Measurements from ENCODE around the gene TCF7L1.
"Not testable (repeated sequence)": the region's sequence is repeated elsewhere in the genome, so short reads cannot be mapped to it uniquely, and the experiment has no call there.

The TCF7L1 gene

DNA sequence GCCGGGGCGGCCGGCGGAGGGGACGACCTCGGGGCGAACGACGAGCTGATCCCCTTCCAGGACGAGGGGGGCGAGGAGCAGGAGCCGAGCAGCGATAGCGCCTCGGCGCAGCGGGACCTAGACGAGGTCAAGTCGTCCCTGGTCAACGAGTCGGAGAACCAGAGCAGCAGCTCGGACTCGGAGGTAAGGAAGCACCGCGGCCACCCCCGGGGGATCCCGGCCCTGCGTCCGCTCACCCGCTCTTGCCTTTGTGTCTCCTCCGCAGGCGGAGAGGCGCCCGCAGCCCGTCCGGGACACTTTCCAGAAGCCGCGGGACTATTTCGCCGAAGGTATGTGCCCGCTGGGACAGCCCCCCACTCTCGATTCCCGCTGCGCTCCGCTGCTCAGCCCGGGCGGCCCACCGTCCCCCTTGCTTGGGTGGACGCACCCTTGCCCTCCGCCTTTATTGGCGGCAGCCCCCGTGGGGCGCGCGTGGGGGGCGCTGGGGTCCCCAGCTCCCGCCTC, 611 bp downstream of the TCF7L1 start:
- DNase-seq: no peak

DNA sequence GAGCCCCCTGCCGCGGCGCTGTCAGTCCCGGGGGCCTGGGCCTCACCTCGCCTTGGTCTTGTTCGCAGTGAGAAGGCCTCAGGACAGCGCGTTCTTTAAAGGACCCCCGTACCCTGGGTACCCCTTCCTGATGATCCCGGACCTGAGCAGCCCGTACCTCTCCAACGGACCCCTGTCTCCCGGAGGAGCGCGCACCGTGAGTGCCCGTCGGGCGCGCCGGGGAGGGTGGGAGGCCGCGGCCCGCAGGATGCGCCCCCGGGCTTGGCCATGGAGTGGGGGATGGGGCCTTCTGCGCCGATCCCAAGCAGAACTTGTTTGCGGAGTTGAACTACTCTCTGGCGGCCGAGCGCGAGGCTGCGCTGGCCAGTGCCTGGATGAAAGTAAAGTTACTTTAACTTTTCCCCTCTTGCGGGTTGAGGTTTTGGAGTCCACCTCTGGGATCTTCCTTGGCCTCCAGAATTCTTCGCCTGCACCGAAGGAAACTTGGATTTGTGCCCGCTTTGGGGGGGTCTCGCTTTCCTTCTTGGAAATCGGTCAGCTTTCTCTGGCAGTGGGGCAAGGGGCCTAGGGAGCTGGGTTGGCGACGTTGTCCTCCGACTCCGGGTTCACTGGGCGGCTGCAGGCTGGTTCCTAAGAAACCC, 1.2 kb downstream of the TCF7L1 start:
- DNase-seq: no peak

DNA sequence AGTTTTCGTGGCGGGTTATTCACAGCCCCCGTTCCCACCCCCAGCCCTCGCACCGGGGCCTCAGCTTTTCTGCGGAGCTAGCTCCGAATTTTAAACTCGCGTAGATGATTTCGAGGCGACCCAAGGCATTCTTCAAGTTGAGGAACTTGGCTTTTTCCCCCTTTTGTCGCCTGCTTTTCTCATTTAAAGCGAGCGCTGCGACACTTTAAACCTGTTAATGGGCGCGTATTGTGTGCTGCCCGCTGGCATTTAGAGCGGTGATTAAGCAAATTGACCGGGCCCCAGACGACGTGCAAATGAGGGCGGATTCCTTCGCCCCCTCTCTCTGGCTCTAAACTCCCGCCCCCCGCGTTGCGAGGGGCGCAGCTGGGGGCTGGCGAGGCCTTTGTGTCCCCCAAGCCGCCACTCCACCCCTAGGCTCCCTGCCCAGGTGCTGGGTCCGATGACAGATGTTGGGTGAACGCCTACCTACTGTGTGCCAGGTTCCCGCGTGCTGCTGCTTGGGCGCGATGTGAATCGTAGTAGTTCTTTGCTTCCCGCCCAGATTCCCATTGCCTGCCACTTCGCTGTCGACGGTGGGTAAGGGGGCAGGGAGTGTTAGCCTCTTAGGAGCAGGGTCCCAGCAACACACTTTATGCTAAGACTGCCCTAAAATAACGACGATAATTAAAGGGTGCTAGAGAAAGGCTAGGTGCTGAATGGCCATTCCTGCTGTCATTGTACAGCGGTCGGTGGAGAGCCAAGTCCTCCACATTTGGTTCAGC, 1.9 kb downstream of the TCF7L1 start:
- no peak for DNase-seq

DNA sequence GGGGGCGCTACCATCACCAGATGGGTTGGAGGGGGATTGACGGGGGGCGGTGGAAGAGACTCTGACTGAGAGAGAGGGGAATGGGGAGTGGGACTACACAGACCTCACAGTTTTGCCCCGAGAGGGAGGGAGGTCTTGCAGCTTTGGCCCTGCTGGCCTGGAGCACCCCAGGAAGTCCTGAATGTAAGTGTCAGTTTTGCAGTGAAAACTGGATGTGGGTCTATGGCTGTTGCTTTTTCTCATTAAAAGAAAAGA, 2.4 kb downstream of the TCF7L1 start:
- DNase-seq: no peak

DNA sequence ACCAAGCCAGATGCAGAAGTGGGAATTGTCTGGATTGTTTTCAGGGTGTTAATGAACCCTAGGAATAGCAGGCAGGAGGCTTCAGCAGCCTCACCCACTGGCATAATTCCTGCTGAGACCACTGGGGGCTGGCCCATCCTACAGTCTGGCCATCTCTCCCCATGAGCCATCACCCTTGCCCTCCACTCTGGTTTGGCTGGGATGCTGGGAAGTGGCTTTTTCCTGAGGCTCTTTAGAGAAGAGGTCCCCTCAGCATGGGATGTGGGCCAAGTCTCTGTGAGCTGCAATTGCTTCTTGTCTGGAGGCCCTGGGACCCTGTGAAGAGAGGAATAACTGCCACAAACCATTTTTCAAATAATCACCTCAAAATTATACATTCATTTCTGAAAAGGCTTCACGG, 4.0 kb downstream of the TCF7L1 start:
- no peak for DNase-seq

DNA sequence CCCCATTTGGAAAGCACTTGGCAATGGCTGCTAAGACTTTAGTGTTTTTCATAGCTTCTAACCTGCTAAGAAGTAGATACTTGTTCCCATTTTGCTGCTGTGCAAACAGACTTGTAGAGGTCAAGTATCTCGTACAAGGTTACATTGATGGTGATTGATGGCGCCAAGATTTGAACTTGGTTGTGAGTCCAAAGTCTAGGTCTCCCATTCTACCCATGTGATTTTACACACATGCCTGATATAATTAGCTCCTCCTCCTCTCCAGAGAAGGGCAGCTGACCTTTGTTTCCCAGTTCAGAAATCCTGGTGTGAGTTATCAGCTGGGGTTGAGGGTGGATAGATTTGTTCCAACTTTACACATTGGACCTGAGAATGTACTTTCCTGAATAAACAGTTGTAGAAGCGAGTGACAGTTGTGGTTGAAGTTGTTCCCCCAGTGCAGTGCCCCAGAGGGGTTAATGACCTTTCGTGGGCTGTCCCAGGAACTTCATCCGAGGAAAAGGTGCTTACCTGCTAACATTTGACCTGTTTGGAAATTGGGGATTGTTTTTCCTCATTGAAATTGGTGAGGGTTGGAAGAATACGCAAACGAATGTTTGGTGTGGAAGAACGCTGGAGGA, 10.4 kb downstream of the TCF7L1 start:
- DNase-seq: no peak

DNA sequence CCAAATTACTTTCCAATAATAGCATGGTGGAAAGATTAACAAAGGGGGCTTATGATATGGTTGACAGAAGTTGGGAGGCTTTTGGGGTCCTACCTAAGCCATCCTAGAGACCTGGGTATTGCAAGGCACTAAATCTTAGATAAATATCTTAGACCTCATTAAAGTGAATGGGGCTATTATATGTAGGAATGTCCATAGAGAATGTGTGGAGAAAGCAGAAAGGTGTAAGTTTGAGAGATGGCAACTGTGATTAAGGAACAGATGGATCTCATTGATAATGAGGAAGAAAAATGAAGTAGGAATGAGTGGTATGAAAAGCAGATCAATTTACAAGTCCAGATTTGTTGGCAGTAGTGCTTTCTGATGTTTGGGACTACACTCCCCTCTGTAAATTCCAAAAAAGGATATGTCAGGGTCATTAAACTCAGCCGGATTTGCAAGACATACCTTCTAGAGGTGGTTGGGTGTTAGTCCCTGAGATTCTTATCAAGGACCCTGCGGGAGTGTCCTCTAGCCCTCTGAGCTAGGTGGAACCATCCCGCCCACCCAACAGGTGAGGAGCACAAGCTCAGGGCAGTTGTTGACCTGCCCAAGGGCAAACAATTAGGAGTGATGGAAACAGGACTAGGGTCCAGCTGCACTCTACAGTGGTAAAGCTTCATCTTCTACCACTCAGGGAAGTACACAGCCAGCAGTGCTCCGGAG, 12.1 kb downstream of the TCF7L1 start:
- DNase-seq: no peak

DNA sequence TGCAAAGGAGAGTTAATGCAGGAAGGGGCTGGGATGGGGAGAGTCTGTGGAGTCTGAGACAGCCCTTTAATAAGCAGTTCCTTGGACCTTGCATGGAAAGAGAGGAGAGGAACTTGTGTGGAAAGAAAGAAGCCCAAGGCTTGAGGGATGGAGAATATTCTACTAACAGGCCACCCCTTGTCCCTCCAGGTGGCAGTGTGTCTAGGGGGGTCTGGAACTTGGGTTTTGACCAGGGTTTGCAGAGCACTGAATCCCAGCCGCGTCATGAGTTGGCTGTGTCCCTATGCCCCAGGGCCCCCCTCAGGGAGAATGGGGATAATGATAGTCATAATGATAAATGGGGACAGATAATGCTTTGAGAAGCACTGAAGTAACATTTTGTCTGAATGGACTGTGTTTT, 15.0 kb downstream of the TCF7L1 start:
- DNase-seq: no peak

DNA sequence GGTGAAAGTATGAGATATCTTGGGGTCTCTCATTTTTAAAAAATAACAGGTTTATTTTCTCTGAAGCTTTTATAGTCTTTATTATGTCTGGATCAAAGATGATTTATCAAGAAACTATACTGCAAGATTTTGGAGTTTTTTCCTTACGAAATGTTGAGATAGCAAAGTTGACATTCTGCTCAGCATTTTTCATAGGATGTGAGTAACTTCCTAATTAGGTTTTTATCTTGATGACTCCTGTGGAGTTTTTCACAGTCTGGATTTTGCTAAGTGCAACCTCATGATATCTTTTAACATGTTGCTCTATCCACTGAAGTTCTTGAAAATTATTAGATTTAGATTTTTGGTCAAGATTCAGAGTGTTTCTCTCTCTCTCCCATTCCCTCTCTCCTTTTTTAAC, 17.8 kb downstream of the TCF7L1 start:
- no peak for DNase-seq

DNA sequence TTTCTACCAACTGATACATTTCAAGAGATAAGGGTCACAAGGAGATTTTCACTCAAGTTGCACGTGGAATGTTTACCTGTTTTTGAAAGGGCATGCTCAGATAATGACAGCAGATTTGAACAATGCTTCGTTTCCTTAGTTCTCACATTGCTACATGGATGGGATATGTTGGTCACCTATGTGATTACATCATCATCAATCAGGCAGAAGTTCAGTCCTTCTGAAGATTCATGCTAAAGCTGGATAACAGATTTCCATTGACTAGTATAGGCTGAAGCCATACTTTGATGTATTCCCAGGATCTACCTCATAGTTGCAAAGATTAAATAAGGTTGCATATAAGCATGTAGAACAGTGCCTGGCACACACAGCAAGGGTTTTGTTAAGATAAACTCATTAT, 19.7 kb downstream of the TCF7L1 start:
- no peak for DNase-seq

DNA sequence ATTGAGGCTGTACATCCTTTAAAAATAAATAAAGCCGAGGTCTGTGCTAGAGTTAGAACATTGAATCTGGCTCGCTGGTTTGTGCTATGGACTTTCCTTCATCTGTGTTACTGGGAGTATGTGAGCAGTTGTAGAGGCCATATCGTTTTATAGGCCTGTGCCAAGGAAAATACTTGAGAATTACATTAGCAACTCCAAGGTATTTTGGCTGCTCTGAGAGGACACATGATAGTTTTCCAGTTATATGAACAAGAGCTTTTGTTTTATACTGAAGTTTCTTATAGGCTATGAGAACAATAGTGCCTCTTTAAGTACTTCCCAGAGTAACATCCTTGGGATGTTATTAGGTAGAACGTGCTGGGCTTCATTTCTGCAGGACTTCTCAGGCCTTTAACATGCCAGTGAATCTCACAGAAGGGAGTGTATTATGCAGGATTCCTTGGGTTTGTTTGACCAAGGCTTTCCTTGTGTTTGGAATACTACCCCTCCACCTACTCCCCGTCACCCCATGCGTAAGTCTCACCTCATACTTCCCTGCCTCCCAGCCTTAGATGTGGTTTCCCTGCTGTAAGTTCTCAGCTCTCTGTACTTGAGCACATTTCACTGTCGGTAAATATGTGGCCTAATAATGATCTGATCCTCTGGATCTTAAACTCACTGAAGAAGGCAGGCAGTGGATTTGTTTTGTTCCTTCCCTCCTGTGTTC, 21.0 kb downstream of the TCF7L1 start:
- no peak for DNase-seq

DNA sequence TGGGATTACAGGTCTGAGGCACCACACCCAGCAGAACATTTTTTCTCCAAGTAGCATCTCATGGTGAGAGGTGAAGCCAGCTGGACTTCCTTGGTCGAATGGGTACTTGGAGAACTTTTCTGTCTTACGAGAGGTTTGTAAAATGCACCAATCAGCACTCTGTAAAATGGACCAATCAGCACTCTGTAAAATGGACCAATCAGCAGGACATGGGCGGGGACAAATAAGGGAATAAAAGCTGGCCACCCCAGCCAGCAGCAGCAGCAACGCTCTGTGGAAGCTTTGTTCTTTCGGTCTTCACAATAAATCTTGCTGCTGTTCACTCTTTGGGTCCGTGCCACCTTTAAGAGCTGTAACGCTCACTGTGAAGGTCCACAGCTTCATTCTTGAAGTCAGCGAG, 21.9 kb downstream of the TCF7L1 start:
- DNase-seq: not testable (repeated sequence)

DNA sequence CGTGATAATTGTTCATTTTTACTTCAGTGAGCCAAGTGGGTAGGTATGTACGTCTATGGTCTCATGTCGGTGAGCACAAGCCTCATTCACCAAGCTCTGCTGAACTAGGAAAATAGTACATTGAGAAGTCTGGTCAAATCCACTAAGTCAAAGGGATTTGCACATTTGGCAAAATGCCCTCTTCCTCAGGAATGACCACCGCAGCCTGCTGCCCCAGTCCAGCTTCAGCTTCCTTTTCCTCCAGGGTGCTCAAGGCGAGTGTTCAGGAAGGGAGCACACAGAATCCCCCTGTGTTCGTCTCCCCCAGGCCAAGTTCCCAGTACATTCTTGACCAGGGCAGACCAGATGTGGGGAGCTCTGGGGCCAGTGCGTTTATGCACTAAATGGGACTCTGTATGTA, 23.0 kb downstream of the TCF7L1 start:
- no peak for DNase-seq

DNA sequence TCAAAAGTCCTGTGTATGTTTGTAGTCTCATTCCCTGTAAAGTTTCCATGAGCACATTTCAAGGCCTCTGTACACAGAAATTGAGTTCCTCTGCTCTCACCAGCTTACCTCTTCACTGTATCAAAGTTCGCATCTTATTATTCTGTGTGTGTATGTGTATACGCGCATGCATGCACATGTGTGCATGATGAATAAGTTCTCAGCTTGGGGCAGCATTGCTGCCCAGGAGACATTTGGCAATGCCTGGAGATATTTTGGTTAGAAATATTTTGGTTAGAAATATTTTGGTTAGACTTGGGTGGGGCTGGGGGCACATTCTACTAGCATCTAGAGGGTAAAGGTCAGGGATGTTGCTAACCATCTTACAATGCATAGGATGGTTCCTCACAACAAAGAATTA, 23.4 kb downstream of the TCF7L1 start:
- no peak for DNase-seq

DNA sequence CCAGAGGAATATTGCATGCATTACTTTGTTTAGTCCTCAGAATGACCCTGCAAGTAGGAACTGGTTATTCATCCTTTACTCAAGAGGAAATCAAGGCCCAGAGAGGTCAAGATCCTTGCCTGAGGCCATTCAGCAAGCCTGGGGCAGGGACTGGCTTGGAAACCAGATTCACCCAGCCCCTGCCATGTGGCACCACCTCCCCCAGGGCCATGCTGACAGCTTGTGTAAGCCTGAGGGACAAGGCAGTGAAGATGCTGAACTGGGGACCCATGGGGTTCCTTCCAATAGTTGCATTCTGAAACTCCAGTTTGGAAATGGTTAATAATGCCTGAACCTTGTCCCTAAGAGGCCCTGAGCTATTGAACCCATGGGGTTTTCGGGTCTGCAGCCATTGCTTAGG, 24.2 kb downstream of the TCF7L1 start:
- no peak for DNase-seq

DNA sequence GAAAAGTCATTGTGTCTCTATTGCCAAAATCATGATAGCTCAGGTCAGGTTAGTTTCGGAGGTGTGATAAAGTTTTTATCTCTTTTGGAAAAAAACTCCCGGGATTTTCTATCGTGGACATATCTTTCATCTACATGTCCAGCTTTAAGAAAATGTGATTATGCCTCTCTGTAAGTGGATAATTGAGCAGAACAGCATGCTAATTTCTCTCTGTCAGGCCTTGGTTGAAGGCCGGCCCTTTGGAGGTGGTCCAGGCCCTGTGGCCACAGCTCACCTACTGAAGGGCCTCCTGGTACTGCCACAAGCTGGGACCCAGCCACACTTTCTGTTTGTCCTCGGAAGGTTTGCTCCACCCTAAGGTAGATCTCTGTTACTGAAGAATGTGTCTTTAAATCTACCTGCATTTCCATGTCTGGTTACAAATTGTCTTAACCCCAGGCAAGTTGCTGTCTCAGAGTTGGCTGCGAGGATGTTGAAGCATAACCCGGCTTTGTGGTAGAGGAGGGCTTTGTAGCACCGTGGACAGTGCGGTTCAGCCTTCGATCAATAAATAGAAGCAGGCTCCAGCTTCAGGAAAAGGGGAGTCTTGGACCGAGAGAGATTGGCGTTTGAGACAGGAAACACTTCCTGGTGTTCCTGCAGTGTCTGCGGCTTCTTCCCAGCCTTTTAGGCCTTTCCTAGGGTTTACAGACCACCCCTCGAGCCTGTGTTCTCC, 25.5 kb downstream of the TCF7L1 start:
- DNase-seq: no peak

DNA sequence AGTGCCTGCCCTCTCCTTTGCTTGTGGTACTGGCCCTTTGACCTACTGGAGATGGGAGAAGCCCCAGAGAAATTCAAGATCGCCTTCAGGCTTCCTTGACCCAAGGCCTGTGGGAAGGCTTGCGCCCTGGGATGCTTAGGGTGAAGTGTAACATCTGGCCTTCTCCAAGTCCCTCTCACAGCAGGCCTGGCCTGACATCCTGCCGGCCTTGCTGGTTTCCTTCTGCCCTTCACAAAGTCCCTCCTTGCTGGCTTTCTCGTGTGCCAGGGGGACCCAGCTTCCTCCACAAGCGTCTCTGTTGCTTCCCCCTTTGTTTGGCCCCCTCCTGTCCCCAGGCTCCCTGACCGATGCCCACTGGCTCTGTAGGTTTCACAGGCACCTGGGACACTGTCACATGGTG, 26.4 kb downstream of the TCF7L1 start:
- DNase-seq: no peak

DNA sequence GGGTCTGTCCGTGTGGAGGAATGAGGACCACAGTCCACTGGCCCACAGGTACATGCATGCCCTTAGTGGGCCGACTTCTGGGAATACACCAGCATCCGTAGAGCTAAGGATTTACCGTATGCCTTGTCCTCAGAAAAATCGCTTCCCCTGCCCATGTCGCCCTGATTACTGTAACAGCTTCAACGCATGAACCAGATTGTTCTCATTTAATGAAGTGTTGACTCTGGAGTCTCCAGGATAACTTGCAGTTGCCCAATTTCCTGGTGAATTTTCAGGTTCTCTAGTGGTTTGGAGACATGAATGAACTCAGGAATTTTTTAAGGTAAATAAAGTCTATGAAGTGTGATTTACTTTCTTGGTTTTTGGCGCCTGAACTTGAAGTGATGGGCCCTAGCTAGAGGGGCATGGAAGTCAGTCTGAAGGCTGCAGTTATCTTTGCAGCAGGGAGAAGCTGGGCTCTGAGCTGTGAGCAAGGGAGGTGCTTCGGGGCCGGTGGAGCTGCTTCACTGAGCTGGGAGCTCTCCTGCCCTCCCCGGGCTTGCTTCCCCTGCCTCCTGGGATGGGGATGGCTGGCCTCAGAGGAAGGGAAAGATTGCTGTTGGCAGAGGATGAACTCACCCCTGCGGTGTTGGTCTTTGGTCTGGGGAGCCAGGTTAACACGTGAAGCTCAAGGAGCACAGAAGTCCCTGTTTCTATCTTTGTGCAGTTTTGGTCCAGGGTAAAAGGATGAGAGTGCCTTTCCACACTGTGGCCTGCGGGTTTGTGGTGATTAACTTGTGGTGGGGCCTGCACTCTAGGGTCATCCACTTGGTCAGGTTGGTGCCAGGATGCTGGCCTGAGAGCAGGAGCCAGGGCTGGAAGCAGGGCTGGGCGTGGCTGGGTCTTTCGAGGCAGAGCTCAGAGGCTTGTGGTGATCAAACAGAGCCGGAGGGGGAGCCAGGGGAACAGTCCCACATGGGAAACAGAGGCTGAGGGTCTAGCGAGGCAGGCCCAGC, 28.1 kb downstream of the TCF7L1 start:
- DNase-seq: no peak

DNA sequence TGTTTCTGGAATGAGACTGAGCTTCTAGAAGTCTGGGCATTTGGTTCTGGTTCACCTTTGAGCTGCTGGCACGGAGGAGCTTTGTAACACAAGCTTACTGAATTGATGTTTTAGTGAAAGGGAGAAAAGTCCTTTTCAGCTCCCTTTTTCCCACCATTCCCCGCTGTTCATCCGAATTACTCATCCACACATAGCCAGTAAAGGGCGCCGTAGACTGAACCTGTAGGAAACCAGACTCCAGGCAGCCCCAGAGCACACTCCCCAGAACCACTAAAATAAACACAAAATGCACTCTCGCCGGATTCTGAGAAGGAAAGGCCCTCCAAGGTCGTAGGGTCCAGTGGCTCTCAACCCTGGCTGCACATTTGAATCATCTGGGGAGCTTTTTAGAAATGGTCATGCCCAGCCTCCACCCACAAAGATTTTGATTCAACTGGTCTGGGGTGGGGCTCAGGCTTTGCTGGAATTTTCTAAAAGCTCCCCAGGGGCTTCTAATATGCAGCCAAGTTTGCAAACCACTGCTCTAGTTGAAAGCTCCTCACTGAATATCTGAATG, 29.6 kb downstream of the TCF7L1 start:
- no peak for DNase-seq

DNA sequence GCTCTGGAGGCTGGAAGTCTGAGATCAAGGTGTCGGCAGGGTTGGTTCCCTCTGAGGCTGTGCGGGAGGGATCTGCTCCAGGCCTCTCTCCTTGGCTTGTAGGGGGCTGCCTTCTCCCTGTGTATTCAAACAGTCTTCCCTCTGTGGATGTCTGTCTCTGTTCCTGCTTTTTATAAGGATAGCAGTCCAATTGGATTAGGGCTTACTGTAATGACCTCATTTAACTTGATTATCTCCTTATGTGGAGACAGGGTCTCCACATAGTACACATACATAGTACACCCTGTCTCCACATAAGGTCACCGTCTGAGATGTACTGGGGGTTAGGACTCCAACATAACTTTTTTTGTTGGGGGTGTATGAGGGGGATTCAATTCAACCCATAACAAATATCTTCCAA, 30.5 kb downstream of the TCF7L1 start:
- no peak for DNase-seq

DNA sequence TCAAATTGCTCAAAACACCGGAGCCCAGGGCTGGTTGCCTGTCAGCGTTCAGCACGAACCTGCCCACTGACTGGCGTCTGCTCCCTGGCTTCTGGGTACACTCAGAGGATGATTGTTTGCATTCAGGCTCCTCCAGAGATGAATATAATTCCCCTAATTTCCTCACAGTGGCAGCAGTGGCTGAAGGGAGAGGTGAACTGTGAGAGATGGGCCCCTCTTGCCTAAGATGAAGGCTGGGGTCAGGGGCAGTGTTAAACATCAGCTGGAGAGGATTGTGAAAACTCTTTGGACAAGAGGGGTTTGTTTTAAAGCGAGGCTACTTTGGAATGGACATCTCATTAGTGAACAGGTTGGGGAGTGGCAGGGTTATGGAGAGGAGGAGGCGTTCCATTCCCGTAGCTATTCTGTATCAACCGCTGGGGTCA, 31.0 kb downstream of the TCF7L1 start:
- DNase-seq: no peak
